K562 (cell line): Measurements from ENCODE around the gene TBC1D2B. TPM values are rescaled to one million over a fixed set of nuclear protein-coding genes. Genes with fewer than 3 reads are reported as not detected.

Source experiments
- ATAC-seq: fragments of 200-7000 bp; cut with Tn5 transposase; 3 replicates; pipeline ENCODE4 v1.9.1; 2020; ENCODE audit warnings: moderate library complexity
- BruUV-seq: library from RNA; stranded (reverse); fragments of 400-500 nt; replicated peaks from 2 replicates; lab custom pipeline; 2021; lab: Mats Ljungman, UMichigan
- CTCF ChIA-PET: fragments of 300-600 bp; formaldehyde crosslinking; extraction: SDS; loops from one replicate; lab custom pipeline; 2021; ENCODE audit warnings: low intra/inter-chr PET ratio; lab: Yijun Ruan, JAX
- POLR2A ChIA-PET: fragments of 300-600, 350-650 bp; sonication (Branson Sonifier 250); formaldehyde crosslinking; extraction: SDS; loops from one replicate; lab custom pipeline; 2021; ENCODE audit warnings: antibody characterized with exemption, inconsistent platforms; lab: Yijun Ruan, JAX
- DNase-seq, 4 experiments: peaks; one replicate each; pipeline versions ENCODE4 v3.0.0 to v3.0.0-alpha.2; 2011 to 2018; ENCODE audit warnings: low spot score in 3 of 4, mixed read lengths in 3 of 4; ENCODE audit errors: extremely low read depth in 1 of 4
- FAIRE-seq: peaks from 2 replicates; lab custom pipeline; 2011; peaks lifted over from hg19 to GRCh38; lab: Jason Lieb, UNC
- H2AFZ ChIP-seq: 2 replicates; pipeline ENCODE4 v1.6.0; 2011; ENCODE audit warnings: low read depth, low read length, control low read depth, inconsistent platforms
- H3K27ac ChIP-seq: fragments of 200-600 bp; 3 replicates; pipeline ENCODE4 v1.8.0; 2011; ENCODE audit warnings: low read depth, mild to moderate bottlenecking, control low read depth, inconsistent platforms, low read length, moderate library complexity, mixed read lengths; ENCODE audit errors: extremely low read depth
- H3K27me3 ChIP-seq, 2 experiments: fragments of 300-600 bp in 1 of 2; 2 replicates in 1 of 2; 3 replicates in 1 of 2; pipeline versions ENCODE4 v1.6.0 to v1.8.0; 2011; ENCODE audit warnings: inconsistent platforms in 2 of 2, low read length in 2 of 2, mild to moderate bottlenecking in 1 of 2, mixed read lengths in 1 of 2, moderate library complexity in 1 of 2; ENCODE audit not compliant: control insufficient read depth in 2 of 2, insufficient read depth in 2 of 2
- H3K36me3 ChIP-seq: fragments of 300-600 bp; 3 replicates; pipeline ENCODE4 v1.8.0; 2011; ENCODE audit warnings: mild to moderate bottlenecking, low read length, inconsistent platforms; ENCODE audit not compliant: control insufficient read depth, insufficient read depth
- H3K4me1 ChIP-seq, 2 experiments: fragments of 200-600 bp in 1 of 2; replicated peaks in 1 of 2; 2 replicates in 1 of 2; 3 replicates in 1 of 2; pipeline versions ENCODE4 v1.5.1 to v1.8.0; 2011; ENCODE audit warnings: inconsistent platforms in 2 of 2, low read length in 2 of 2, mild to moderate bottlenecking in 1 of 2, mixed read lengths in 1 of 2, moderate library complexity in 1 of 2; ENCODE audit not compliant: control insufficient read depth in 2 of 2, insufficient read depth in 2 of 2
- H3K4me2 ChIP-seq: 2 replicates; pipeline ENCODE4 v1.6.1; 2011; ENCODE audit warnings: low read length, control low read depth, inconsistent platforms, mixed read lengths; ENCODE audit not compliant: insufficient read depth
- H3K4me3 ChIP-seq: fragments of 200-600 bp; sonication (generic), shearing (Covaris generic); 2 replicates; pipeline ENCODE4 v1.5.1; 2016; ENCODE audit warnings: control low read depth, inconsistent platforms
- H3K79me2 ChIP-seq: fragments of 200-600 bp; 3 replicates; pipeline ENCODE4 v1.8.0; 2011; ENCODE audit warnings: low read length, inconsistent platforms; ENCODE audit not compliant: control insufficient read depth, insufficient read depth
- H3K9ac ChIP-seq, 2 experiments: 2 replicates each; pipeline versions ENCODE4 v1.6.0 to v1.6.1; 2011; ENCODE audit warnings: low read depth in 2 of 2, low read length in 2 of 2, control low read depth in 1 of 2, inconsistent platforms in 1 of 2, mild to moderate bottlenecking in 1 of 2, mixed read lengths in 1 of 2; ENCODE audit not compliant: insufficient read depth in 1 of 2
- H3K9me1 ChIP-seq: one replicate; pipeline ENCODE4 v1.6.0; 2011; ENCODE audit warnings: inconsistent platforms, mild to moderate bottlenecking, low read length, moderate library complexity; ENCODE audit not compliant: control insufficient read depth, insufficient read depth
- H3K9me3 ChIP-seq: replicated peaks from 2 replicates; pipeline ENCODE4 v1.5.1; 2011; ENCODE audit warnings: low read depth, low read length, inconsistent platforms; ENCODE audit not compliant: control insufficient read depth, insufficient read depth
- H4K20me1 ChIP-seq: replicated peaks from 2 replicates; pipeline ENCODE4 v1.6.1; 2011; ENCODE audit warnings: low read length, inconsistent platforms, mixed read lengths; ENCODE audit not compliant: control insufficient read depth, insufficient read depth
- SPI1 ChIP-seq: IDR thresholded peaks from 2 replicates; pipeline ENCODE4 v1.6.1; 2011; ENCODE audit warnings: low read depth, low read length, control low read depth, borderline replicate concordance
- WGBS: fragments of 100-300 bp; shearing (Covaris generic); methylation state at CpG from one replicate; pipeline ENCODE4 v1.1.6; 2016; ENCODE audit warnings: low coverage, mixed read lengths; ENCODE audit not compliant: insufficient coverage; ENCODE audit errors: missing lambda C conversion rate; 5-methylcytosine and 5-hydroxymethylcytosine counted together
- in situ Hi-C: fragments of 300-500 bp; cut with MboI; formaldehyde crosslinking; loops from 4 replicates; pipeline ENCODE4 v1.15.0; 2018; ENCODE audit warnings: inconsistent platforms, mixed read lengths
- intact Hi-C: fragments of 100-400 bp; cut with micrococcal nuclease; formaldehyde crosslinking; loops from 2 replicates; pipeline ENCODE4 v1.14.2; 2022
- polyA plus RNA-seq, 8 experiments: library from polyadenylated mRNA; depleted of rRNA in 4 of 8; stranded (reverse) in 5 of 8; unstranded in 3 of 8; fragments of >200 nt; fragmentation: Nextera tagmentation in 2 of 8; fragmentation: Illumina TruSeq in 1 of 8; extraction: Ambion mirVana in 2 of 8; extraction: Trizol in 1 of 8; gene quantifications; 2 replicates each; pipeline versions ENCODE4 v1.2.1 to v1.2.3, GENCODE V29; 2011 to 2014; ENCODE audit warnings: inconsistent platforms in 1 of 8, missing spikeins in 1 of 8
- total RNA-seq, 7 experiments: library from RNA; depleted of rRNA in 6 of 7; stranded (reverse); fragments of >200 nt in 6 of 7; fragmentation: Illumina TruSeq in 2 of 7; extraction: Trizol in 2 of 7; gene quantifications; 2 replicates each; pipeline versions ENCODE4 v1.2.1 to v1.2.3, GENCODE V29; 2011 to 2021; ENCODE audit warnings: low replicate concordance in 1 of 7
- TF ChIP-seq, protein P1 (sequence below): fragments of 450-650 bp; IDR thresholded peaks from 2 replicates; pipeline ENCODE4 v1.6.1; 2016; ENCODE audit warnings: low read depth, mild to moderate bottlenecking, moderate library complexity
- TF ChIP-seq, protein P2 (sequence below), 2 experiments: fragments of 450-650 bp; IDR thresholded peaks; 2 replicates each; pipeline ENCODE4 v1.6.1; 2016
- TF ChIP-seq, protein P3 (sequence below), 3 experiments: IDR thresholded peaks in 2 of 3; conservative IDR thresholded peaks in 1 of 3; 2 replicates each; pipeline ENCODE4 v1.5.1; 2011 to 2012; ENCODE audit warnings: low read length in 3 of 3, mild to moderate bottlenecking in 3 of 3, control low read depth in 2 of 3, improper control_type of control experiment in 1 of 3, inconsistent platforms in 1 of 3, low read depth in 1 of 3, mixed read lengths in 1 of 3, moderate library complexity in 1 of 3; ENCODE audit not compliant: insufficient read depth in 2 of 3

The TBC1D2B gene
- total and polyA plus RNA-seq, 9 of the 15 experiments (the other 6 are each of a cell fraction or from before 2014, with no cell fraction given), result 0.15 to 16.3 (median 8.9) TPM

DNA sequence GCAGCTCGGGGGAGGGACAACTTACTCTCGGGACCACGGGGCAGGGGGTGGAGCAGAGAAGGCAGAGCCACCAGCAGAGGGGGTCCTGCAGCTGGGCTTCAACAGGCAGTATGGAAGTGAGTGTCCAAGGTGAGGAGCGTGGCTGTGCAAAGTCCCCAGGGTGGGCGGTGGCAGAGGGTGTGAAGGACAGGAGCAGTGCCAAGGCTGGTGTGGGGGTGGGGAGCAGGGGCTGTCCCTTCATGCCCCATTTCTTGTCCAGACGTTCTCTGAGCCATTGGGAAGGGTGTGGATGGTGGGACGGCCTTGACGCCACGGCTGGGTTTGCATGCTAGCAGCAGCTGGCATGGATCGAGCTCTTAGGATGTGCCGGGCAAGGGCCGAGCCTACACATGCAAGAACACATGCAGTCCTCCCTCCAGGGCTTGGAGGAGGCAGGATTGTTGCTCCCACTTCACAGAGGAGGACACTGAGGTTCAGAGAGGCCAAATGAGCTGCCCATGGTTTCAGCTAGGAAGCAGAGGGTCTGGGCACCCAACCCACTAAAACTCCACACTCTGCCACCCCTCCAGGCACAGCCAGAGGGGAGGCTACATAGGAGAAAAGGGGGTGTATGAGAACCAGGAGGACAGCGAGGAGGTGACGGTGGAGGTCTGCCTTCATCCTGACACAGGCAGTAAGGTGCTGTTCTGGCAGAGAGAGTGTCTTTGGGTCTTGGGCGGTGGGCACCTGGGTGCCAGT is 93.6 kb downstream of the TBC1D2B start:
- DNase-seq, result no peak
- Histone ChIP-seq H3K9me1 (no peaks in the 10 kb centered on the region), H4K20me1 (peaks cover 7% of the 10 kb centered on the region; the same call in 1 of the 2 replicates), H3K27ac (no peak overlapping the region), H2AFZ (no peak overlapping the region), H3K79me2 (no peaks in the 10 kb centered on the region), H3K27me3 (peaks cover 0 to 39% of the 10 kb centered on the region in 2 experiments; a peak in 3 of 5 replicates), H3K9ac (no peak overlapping the region; a peak in 1 of 4 replicates), H3K4me1 (peaks cover 0 to 15% of the 10 kb centered on the region in 2 experiments; a peak in 2 of 5 replicates), H3K4me2 (no peak overlapping the region), H3K9me3 (no peaks in the 10 kb centered on the region), H3K36me3 (no peaks in the 10 kb centered on the region), H3K4me3 (no peak overlapping the region)
- BruUV-seq, result no TSS peak
- FAIRE-seq, result no peak
- in situ Hi-C loops, result no loop called here
- CTCF ChIA-PET, result no interaction called here
- POLR2A ChIA-PET, result interaction anchor here (0.6 kb wide), 1 partner anchor 24 kb away, joined by 3 read pairs; no protein-coding TSS in a partner anchor
- TF ChIP-seq, protein P1, sequence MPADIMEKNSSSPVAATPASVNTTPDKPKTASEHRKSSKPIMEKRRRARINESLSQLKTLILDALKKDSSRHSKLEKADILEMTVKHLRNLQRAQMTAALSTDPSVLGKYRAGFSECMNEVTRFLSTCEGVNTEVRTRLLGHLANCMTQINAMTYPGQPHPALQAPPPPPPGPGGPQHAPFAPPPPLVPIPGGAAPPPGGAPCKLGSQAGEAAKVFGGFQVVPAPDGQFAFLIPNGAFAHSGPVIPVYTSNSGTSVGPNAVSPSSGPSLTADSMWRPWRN, result no peak
- TF ChIP-seq, protein P2, sequence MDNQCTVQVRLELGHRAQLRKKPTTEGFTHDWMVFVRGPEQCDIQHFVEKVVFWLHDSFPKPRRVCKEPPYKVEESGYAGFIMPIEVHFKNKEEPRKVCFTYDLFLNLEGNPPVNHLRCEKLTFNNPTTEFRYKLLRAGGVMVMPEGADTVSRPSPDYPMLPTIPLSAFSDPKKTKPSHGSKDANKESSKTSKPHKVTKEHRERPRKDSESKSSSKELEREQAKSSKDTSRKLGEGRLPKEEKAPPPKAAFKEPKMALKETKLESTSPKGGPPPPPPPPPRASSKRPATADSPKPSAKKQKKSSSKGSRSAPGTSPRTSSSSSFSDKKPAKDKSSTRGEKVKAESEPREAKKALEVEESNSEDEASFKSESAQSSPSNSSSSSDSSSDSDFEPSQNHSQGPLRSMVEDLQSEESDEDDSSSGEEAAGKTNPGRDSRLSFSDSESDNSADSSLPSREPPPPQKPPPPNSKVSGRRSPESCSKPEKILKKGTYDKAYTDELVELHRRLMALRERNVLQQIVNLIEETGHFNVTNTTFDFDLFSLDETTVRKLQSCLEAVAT (IDR thresholded peaks at IDR 0.05), result no peak
- TF ChIP-seq, protein P3, sequence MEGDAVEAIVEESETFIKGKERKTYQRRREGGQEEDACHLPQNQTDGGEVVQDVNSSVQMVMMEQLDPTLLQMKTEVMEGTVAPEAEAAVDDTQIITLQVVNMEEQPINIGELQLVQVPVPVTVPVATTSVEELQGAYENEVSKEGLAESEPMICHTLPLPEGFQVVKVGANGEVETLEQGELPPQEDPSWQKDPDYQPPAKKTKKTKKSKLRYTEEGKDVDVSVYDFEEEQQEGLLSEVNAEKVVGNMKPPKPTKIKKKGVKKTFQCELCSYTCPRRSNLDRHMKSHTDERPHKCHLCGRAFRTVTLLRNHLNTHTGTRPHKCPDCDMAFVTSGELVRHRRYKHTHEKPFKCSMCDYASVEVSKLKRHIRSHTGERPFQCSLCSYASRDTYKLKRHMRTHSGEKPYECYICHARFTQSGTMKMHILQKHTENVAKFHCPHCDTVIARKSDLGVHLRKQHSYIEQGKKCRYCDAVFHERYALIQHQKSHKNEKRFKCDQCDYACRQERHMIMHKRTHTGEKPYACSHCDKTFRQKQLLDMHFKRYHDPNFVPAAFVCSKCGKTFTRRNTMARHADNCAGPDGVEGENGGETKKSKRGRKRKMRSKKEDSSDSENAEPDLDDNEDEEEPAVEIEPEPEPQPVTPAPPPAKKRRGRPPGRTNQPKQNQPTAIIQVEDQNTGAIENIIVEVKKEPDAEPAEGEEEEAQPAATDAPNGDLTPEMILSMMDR (IDR thresholded peaks at IDR 0.05 in 2 of 3, conservative IDR thresholded peaks at IDR 0.05 in 1 of 3; ENCODE audit: insufficient read depth in 2 of 3, low read depth in 1 of 3, low read length in 3 of 3), result 0 out of 6 replicates have a peak, but pooled peaks of 2 of the 3 experiments have one; percentile 11 to 12
- TF ChIP-seq SPI1, result no peak
- WGBS, result 0% methylated on average over 7 of the region's 15 CpGs
- intact Hi-C loops, result no loop called here
- no peak for ATAC-seq
